Measurements from ENCODE around the gene STX11.

Gene STX11

DNA sequence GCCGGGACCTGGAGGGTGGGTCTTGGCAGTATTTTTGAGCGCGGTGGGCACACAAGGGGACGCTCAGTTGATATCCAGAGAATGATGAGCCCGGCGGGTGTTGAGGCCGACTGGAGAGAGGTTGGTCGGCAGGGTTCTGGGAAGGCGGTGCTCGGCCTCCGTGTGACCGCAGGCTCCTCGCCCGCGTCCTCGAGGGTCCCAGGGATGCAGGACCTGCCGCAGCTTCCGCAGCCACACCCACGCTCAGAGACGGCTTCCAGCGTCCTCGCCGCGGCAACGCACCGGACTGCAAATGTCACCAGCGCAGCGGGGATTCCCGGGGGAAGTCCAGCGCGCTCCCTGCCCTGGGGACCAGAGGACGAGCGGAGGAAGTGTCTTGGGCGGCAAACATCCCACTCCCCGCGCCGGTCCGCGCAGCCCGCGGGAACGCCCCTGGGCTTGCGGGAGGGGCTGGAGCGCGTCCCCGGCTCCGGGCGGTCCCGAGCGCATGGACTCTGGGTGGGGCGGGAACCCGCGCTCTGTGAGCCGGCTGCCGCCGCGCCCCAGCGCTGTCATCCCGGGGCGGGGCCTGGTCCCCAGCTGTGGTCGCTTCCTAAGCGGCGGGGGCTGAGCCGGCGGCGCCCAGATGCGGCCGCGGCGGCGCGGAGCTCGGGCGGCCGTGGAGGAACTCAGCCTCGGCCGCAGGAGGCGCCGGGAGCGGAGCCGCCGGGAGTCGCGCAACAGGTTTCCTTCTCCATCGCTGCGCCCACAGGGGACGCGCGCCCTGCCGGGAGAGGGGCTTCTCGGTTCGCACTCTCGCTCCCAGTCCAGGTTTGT, at the start of gene STX11:
Gene STX11 (plus strand): TSS at position 624 of the 816 bp plus-strand sequence. CDS start 36,111 bp downstream, outside the sequence.
- DNase-seq (ENCODE audit: low read depth) = no peak
- TF ChIP-seq, protein P1, sequence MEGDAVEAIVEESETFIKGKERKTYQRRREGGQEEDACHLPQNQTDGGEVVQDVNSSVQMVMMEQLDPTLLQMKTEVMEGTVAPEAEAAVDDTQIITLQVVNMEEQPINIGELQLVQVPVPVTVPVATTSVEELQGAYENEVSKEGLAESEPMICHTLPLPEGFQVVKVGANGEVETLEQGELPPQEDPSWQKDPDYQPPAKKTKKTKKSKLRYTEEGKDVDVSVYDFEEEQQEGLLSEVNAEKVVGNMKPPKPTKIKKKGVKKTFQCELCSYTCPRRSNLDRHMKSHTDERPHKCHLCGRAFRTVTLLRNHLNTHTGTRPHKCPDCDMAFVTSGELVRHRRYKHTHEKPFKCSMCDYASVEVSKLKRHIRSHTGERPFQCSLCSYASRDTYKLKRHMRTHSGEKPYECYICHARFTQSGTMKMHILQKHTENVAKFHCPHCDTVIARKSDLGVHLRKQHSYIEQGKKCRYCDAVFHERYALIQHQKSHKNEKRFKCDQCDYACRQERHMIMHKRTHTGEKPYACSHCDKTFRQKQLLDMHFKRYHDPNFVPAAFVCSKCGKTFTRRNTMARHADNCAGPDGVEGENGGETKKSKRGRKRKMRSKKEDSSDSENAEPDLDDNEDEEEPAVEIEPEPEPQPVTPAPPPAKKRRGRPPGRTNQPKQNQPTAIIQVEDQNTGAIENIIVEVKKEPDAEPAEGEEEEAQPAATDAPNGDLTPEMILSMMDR (IDR thresholded peaks at IDR 0.05; ENCODE audit: control insufficient read depth, extremely low read depth, insufficient read depth) = no peak
- H3K4me3 ChIP-seq (ENCODE audit: low read depth, low read length) = peak within 1 kb of the TSS; percentile 60

DNA sequence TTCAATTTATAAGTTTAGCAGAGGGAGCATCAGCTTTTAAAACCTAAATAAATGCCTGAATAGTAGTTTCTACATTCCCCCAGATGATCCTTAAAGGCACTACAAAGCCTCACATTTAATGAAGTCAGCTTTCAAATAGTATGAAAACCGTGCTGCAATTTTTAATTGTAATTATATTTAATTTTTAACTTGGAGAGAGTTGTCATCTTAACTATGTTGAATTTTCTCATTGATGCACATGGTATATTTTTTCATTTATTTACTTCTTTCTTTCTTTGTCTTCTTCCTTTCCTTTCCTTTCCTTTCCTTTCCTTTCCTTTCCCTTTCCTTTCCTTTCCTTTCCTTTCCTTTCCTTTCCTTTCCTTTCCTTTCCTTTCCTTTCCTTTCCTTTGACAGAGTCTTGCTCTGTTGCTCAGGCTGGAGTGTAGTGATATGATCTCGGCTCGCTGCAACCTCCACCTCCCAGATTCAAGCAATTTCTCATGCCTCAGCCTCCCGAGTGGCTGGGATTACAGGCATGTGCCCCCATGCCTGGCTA, 47.2 kb upstream of the STX11 start:
- DNase-seq (ENCODE audit: low read depth) = no peak
- H3K4me3 ChIP-seq (ENCODE audit: low read depth, low read length) = no peak overlapping the region
- TF ChIP-seq, protein P1 (IDR thresholded peaks at IDR 0.05; ENCODE audit: control insufficient read depth, extremely low read depth, insufficient read depth) = no peak

DNA sequence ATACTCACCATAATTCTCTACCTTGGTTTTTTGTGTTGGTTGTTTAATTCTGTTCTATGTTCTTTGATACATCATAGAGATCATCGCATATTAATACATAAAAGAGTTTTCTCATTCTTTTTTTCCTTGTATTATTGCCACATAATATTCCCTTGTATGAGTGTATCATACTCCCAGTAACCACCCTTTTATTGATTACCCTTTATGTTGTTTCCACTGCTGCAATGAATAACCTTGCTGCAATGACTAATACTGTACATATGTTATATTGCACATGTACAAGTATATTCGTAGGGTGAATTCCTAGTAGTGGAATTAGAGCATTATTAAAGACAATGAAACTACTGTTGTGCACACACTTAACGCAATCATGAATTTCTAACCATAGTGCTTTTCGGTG, 45.8 kb upstream of the STX11 start:
- TF ChIP-seq, protein P1 (IDR thresholded peaks at IDR 0.05; ENCODE audit: control insufficient read depth, extremely low read depth, insufficient read depth) = no peak
- H3K4me3 ChIP-seq (ENCODE audit: low read depth, low read length) = no peak overlapping the region
- DNase-seq (ENCODE audit: low read depth) = no peak

DNA sequence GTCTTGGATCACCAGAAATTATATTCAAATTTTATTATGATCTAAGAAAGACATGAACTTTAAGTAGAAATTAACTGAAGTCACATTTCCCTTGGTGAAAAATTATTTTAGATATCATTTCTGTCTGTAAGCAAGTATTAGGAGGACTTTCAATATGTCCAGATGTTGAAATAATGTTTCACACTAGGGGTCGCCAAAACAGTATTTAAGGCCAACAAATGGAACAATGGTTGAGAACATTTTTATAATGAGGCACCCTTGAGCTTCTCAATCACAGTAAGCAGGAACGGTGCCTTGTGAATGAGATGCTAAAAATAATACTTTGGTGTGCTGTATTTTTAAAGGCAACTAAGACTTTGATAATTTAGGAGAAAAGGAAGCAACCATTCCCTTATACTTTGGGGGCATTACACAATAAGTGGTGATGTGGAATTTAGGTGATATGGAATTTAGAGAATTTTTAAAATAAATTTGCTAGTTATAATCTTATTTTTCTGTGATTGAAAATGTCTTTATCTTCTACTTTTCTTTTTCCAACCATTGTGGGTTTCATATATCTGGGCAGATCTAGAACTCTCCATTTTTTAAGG, 45.3 kb upstream of the STX11 start:
- DNase-seq (ENCODE audit: low read depth) = peak; percentile 50
- H3K4me3 ChIP-seq (ENCODE audit: low read depth, low read length) = no peak overlapping the region
- TF ChIP-seq, protein P1 (IDR thresholded peaks at IDR 0.05; ENCODE audit: control insufficient read depth, extremely low read depth, insufficient read depth) = peak; percentile 72

DNA sequence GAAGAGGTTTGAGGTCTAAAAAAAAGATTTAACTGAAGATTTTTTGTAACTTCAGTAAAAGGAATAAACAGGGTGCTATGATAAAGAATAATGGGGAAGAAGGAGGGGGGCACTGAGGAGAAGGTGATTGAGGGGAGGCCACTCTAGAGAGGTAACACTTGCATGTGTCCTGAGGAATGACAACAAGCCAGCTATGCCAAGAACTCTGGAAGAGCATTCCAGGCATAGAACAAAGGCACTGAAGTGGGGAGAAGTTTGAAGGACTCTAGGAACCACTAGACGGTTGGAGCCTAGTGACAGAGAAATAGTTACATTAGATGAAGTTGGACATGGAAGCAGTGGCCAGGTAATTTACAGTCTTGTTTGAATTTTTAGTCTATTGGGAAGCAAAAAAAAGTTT, 44.1 kb upstream of the STX11 start:
- TF ChIP-seq, protein P1 (IDR thresholded peaks at IDR 0.05; ENCODE audit: control insufficient read depth, extremely low read depth, insufficient read depth) = no peak
- no peak for DNase-seq (ENCODE audit: low read depth)
- H3K4me3 ChIP-seq (ENCODE audit: low read depth, low read length) = no peak overlapping the region

DNA sequence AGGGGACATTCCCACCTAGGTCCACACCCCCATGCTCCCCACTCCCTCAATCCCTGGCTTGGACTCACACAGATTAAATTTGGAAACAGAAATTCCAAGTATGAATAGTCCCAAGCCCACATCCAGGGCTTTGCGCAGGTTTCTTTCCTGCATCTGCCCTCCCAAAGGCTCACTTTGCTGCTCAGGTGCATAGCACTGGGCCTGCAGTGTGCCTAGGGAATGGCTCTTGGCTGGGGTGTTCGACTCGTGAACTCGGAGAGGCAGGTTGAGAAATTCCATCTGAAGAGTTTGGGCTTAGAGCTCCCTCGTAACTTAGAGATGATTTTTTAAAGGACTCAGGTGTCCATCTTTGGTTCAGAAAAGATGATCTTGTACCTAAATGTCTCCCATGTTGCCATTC, 40.1 kb upstream of the STX11 start:
- no peak for DNase-seq (ENCODE audit: low read depth)
- no peak overlapping the region for H3K4me3 ChIP-seq (ENCODE audit: low read depth, low read length)
- TF ChIP-seq, protein P1 (IDR thresholded peaks at IDR 0.05; ENCODE audit: control insufficient read depth, extremely low read depth, insufficient read depth) = no peak

Data from LNCaP clone FGC (cell line).